ENCODE data around the gene TMEM127.
"Not testable (repeated sequence)": the region's sequence is repeated elsewhere in the genome, so short reads cannot be mapped to it uniquely, and the experiment has no call there.

TMEM127 gene

GRCh38 chr2:96239745-96240264 lies 26.0 kb downstream of the TMEM127 start:
- DNase-seq = no peak

GRCh38 chr2:96239091-96239490 lies 26.7 kb downstream of the TMEM127 start:
- no peak for DNase-seq

- DNase-seq = no peak
Observed at GRCh38 chr2:96238266-96238665, 27.5 kb downstream of the TMEM127 start.

GRCh38 chr2:96236882-96237281 lies 28.9 kb downstream of the TMEM127 start:
- DNase-seq = no peak

GRCh38 chr2:96233880-96234316 lies 31.9 kb downstream of the TMEM127 start:
- no peak for DNase-seq

DNA sequence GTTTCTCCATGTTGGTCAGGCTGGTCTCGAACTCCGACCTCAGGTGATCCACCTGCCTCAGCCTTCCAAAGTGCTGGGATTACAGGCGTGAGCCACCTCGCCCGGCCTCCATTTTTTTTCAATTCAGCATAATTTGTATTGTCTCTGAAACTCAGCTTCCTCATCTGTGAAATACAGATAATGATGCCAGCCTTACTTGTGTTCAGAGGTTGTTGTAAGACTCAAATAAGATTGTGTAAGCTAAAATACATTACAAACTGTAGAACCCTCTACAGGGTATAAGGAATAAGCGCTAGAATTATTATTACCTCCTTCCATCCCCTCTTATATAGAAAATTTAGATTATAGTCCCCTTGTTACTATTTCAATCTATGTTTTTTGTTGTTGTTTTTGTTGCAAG lies 32.4 kb downstream of the TMEM127 start:
- no peak for DNase-seq

- no peak for DNase-seq
Observed at GRCh38 chr2:96231316-96231715, 34.5 kb downstream of the TMEM127 start.

- no peak for DNase-seq
Observed at GRCh38 chr2:96225016-96225533, 40.7 kb downstream of the TMEM127 start.

- not testable (repeated sequence) for DNase-seq
Observed at GRCh38 chr2:96221106-96221505, 44.7 kb downstream of the TMEM127 start.

DNA sequence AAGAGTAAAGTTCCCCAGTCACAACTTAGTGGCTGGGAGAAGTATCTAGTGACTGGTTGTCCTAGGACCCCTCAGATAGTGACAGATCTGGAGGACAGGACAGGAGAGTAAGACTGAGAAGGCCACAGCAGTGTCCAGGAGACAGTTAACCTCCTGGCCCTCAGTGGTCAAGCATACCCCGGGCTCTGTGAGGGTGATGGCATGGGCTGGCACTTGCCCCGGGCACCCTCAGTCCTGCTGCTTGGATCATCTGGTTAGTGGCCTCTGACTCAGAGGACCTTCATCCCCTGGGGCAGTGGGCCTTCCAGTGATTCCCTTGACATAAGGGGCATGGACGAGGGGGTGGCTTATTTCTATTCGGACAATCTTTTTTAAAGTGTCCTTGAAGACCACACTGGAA lies 45.8 kb downstream of the TMEM127 start:
- not testable (repeated sequence) for DNase-seq

- no peak for DNase-seq
Observed at GRCh38 chr2:96218508-96219131, 47.2 kb downstream of the TMEM127 start.

DNA sequence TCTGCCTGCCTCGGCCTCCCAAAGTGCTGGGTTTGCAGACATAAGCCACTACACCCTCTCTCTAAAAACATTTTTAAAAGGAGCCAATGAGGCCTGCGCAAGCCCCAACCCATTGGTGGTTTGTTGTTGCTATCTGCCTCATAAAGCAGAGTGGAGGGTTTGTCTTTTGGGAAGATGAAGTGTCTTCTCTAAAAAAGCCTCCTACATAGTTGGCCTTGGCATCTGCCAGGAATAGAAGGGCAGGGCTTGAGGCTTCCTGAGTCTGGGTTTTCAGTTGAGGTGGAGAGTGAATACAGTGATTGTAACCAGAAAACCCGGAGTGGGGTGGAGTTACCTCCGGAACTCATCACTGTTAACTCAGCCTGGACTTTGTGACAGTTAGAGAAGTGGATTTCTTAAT lies 51.2 kb downstream of the TMEM127 start:
- DNase-seq = no peak

DNA sequence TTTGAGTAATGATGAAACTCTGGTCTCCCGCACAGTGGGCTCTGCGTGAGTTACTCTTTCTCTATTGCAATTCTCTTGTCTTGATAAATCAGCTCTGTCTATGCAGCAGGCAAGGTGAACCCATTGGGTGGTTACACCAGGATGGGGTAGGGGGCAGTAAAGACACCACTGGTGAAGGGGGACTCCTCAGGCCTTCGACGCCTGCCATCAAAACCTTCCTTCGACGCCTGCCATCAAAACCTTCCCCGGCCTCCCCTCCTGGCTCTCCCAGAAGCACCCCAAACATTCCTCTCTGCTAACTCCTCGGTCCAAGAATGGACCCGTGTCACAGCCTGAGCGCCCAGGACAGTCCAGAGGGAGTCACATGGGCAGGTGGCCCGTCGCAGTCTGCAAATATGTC lies 52.4 kb downstream of the TMEM127 start:
- no peak for DNase-seq

GRCh38 chr2:96212339-96212738 lies 53.5 kb downstream of the TMEM127 start:
- no peak for DNase-seq

DNA sequence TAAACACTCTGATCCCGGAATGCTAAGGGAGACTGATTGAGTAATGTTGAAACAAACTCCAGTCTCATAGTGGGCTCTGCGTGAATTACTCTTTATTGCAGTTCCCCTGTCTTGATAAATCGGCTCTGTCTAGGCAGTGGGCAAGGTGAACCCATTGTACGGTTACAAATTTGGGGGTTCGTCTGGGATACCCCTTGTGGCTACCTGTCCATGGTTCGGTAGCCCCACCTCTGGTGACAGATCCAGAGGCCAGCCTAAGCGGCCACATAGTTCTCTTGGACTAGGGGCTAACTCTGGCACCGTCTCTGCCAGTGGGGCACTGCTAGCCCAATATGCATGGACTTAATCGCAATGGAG lies 56.1 kb downstream of the TMEM127 start:
- DNase-seq = no peak

DNA sequence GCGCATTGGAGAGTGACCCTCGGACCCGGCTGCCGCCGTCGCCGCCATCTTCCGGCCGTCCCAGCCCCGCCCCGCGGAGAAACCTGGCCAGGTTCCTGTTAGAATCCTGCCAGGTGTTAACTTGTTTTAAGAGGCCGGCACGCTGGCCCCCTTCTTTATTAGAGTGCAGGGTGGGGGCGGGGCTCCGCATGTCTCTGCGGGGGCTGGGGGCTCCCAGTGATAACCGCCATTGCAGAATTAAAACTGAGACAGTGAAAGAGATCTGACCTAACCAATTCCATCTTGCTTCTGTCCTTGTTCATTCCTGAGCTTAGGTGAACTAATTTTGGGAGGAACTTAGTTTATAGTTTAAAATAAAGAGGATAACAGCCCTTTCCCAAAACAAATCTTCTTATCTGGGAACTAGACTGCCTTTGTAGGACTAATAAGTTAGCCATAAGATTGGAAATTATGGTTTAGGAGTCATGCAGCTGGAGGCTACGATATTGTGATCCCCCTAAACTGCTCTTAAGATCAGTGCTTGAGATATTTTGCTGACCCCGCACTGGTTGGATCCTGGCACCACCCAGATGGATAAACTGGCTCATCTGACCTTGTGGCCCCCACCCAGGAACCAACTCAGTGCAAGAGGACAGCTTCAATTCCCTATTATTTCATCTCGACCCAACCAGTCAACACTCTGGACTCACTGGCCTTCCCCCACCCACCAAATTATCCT lies 56.6 kb downstream of the TMEM127 start:
- no peak for DNase-seq

- DNase-seq = peak; percentile 97
Observed at GRCh38 chr2:96208143-96209010, 57.4 kb downstream of the TMEM127 start, which contains the start of gene STARD7. STARD7 (minus strand) TSS chr2:96208827; CDS start chr2:96208434, 393 bp downstream.

DNA sequence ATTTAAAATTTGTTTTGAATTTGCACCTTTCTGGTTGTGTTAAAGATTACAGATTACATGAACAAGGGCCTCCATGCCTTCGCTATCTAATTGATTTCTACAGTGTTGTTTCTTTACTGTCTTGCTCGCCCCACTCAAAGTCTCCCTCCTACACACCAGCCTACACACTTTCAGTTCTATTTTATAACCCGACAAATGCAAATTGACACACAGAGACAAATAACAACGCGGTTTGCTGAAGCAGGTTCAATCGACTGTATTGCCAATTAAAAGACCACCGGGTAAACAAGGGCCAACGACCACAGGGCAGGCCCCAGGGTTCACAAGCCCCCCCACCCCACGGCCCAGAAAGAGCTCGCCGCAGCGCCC lies 58.0 kb downstream of the TMEM127 start:
- peak; percentile 39 to 49 for DNase-seq

GRCh38 chr2:96207073-96207773 lies 58.6 kb downstream of the TMEM127 start:
- DNase-seq = no peak

GRCh38 chr2:96205888-96206287 lies 59.9 kb downstream of the TMEM127 start:
- no peak for DNase-seq

DNA sequence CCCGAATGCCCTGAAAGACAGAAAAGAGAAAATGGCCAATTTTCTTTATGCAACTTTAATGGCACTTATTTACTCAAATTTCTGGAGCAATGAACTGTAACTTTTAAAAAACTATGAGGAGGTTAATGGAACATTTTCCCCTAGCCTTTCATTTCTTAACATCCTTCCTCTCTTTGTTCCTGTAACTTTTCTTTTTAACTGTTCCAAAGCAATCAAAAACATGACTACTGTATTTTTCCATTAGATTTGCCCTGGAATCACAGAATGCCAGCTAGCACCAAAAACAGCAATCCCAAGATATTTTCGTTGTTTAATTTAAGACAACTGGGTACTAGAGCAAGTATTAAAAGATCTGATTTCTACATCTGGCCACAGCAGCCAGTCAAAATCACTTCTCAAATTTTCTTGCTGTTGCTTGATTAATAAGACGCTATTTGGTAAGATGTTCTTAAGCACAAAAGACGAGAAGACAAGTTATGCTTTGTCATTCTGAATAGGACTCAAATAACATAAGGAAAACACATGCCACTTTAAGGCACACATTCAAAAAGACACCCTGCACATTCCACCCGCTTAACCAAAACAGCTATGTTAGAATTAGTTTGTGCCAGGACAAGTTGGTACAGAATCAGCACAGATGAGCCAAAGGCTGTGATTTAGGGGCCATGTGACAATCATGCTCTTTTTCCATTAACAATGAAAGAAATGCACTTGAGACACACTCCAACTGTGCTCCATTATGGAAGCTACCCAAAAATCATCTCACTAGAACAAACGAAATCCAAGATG lies 60.8 kb downstream of the TMEM127 start:
- DNase-seq = no peak
